ENCODE measurements around the gene GIGYF2. TPM values are rescaled to one million over a fixed set of nuclear protein-coding genes. Genes with fewer than 3 reads are reported as not detected.

The GIGYF2 gene
- total and polyA plus RNA-seq, 2 of the 13 experiments (the other 11 are each of a cell fraction or from before 2014, with no cell fraction given): 44.9 to 73.5 TPM

DNA sequence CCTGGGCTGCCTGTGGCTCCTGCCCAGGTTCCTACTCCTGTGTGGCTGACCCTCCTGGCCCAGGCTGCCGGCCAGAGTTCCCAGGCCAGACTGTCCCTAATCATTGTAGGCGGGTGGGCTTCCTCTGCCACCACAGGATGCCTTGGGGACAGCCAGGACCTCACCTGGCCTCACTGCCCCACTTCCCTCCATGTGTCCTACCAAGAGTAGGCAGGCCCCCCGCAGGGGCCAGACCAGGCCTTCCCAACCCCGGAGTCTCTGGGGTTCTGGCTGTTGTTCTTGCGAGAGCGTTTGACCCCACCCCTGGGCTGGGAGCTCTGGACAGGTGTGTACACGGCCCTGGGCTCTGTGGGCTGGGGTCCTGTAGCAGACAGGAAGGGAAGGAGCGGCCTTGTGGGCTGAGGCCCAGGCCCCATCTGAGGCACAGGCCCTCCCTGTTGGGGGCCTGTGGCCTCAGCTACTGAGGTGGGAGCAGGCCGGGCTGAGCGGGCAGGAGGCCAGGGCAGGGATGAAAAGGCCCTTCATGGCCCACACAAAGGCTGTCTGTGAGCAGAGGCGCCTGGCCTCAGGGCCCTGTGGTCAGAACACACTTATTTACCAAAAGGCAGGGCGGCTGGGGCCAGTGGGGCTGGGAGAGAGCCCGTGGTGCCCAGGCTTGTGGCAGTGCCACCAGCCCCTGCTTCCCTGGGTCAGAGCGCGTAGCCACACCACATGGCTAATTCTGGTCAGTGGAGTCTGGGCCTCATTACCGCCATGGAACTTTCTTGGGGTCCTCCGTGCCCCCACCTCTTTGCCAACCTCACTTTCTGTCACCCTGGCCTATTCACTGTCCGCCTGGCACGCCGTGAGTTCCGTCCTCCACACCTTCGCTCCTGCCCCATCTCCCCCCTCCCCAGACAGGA, 175.0 kb downstream of the GIGYF2 start (continued):
- TF ChIP-seq SMAD9 (CRISPR knock-in tag; IDR thresholded peaks at IDR 0.05): peak; percentile 86; the same call in 1 of the 2 replicates
- peak; percentile 61 for TF ChIP-seq ELF1 (CRISPR knock-in tag; IDR thresholded peaks at IDR 0.05)
- peak; percentile 77 for TF ChIP-seq ZNF691 (CRISPR knock-in tag; IDR thresholded peaks at IDR 0.05; ENCODE audit: borderline replicate concordance, low read depth)
- TF ChIP-seq ZNF703 (CRISPR knock-in tag; IDR thresholded peaks at IDR 0.05; ENCODE audit: borderline replicate concordance): no peak
- TF ChIP-seq SAFB2 (CRISPR knock-in tag; IDR thresholded peaks at IDR 0.05; ENCODE audit: borderline replicate concordance, low read depth): no peak; the same call in 1 of the 2 replicates
- peak; percentile 22; the same call in 1 of the 2 replicates for TF ChIP-seq ZNF564 (CRISPR knock-in tag; IDR thresholded peaks at IDR 0.05)
- TF ChIP-seq, protein P1, sequence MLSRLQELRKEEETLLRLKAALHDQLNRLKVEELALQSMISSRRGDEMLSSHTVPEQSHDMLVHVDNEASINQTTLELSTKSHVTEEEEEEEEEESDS (CRISPR knock-in tag; IDR thresholded peaks at IDR 0.05; ENCODE audit: borderline replicate concordance): peak; percentile 64
- TF ChIP-seq, protein P2, sequence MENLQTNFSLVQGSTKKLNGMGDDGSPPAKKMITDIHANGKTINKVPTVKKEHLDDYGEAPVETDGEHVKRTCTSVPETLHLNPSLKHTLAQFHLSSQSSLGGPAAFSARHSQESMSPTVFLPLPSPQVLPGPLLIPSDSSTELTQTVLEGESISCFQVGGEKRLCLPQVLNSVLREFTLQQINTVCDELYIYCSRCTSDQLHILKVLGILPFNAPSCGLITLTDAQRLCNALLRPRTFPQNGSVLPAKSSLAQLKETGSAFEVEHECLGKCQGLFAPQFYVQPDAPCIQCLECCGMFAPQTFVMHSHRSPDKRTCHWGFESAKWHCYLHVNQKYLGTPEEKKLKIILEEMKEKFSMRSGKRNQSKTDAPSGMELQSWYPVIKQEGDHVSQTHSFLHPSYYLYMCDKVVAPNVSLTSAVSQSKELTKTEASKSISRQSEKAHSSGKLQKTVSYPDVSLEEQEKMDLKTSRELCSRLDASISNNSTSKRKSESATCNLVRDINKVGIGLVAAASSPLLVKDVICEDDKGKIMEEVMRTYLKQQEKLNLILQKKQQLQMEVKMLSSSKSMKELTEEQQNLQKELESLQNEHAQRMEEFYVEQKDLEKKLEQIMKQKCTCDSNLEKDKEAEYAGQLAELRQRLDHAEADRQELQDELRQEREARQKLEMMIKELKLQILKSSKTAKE (CRISPR knock-in tag; IDR thresholded peaks at IDR 0.05; ENCODE audit: borderline replicate concordance): peak; percentile 80; the same call in 1 of the 2 replicates
- no peak for TF ChIP-seq RBM39 (IDR thresholded peaks at IDR 0.05; ENCODE audit: low read depth, low read length, poor library complexity, severe bottlenecking)
- peak; percentile 53; the same call in 1 of the 2 replicates for TF ChIP-seq DPF2 (CRISPR knock-in tag; IDR thresholded peaks at IDR 0.05; ENCODE audit: borderline replicate concordance, low read depth)
- TF ChIP-seq, protein P3, sequence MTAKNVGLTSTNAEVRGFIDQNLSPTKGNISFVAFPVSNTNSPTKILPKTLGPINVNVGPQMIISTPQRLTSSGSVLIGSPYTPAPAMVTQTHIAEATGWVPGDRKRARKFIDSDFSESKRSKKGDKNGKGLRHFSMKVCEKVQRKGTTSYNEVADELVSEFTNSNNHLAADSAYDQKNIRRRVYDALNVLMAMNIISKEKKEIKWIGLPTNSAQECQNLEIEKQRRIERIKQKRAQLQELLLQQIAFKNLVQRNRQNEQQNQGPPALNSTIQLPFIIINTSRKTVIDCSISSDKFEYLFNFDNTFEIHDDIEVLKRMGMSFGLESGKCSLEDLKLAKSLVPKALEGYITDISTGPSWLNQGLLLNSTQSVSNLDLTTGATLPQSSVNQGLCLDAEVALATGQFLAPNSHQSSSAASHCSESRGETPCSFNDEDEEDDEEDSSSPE (CRISPR knock-in tag; IDR thresholded peaks at IDR 0.05): peak; percentile 38; the same call in 1 of the 2 replicates
- TF ChIP-seq, protein P4, sequence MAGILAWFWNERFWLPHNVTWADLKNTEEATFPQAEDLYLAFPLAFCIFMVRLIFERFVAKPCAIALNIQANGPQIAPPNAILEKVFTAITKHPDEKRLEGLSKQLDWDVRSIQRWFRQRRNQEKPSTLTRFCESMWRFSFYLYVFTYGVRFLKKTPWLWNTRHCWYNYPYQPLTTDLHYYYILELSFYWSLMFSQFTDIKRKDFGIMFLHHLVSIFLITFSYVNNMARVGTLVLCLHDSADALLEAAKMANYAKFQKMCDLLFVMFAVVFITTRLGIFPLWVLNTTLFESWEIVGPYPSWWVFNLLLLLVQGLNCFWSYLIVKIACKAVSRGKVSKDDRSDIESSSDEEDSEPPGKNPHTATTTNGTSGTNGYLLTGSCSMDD (CRISPR knock-in tag; IDR thresholded peaks at IDR 0.05): no peak
- TF ChIP-seq ISX (CRISPR knock-in tag; conservative IDR thresholded peaks at IDR 0.05): no peak
- TF ChIP-seq ZNF605 (CRISPR knock-in tag; IDR thresholded peaks at IDR 0.05): no peak; the same call in 1 of the 2 replicates
- peak; percentile 20 for TF ChIP-seq HNRNPK (IDR thresholded peaks at IDR 0.05; ENCODE audit: low read depth, low read length, poor library complexity, severe bottlenecking)
- TF ChIP-seq KAT2B (IDR thresholded peaks at IDR 0.05; ENCODE audit: borderline replicate concordance, low read depth, low read length): no peak
- peak; percentile 87; the same call in 1 of the 2 replicates for TF ChIP-seq ZBTB38 (CRISPR knock-in tag; IDR thresholded peaks at IDR 0.05)
- TF ChIP-seq, protein P5, sequence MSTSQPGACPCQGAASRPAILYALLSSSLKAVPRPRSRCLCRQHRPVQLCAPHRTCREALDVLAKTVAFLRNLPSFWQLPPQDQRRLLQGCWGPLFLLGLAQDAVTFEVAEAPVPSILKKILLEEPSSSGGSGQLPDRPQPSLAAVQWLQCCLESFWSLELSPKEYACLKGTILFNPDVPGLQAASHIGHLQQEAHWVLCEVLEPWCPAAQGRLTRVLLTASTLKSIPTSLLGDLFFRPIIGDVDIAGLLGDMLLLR (CRISPR knock-in tag; IDR thresholded peaks at IDR 0.05): no peak
- peak; percentile 19; the same call in 1 of the 2 replicates for TF ChIP-seq KDM1A (CRISPR knock-in tag; IDR thresholded peaks at IDR 0.05)
- no peak for TF ChIP-seq DBP (CRISPR knock-in tag; IDR thresholded peaks at IDR 0.05; ENCODE audit: not compliant biosample characterization)
- no peak for TF ChIP-seq KMT2B (CRISPR knock-in tag; IDR thresholded peaks at IDR 0.05)
